GM12864 (cell line): ENCODE results near the gene SHISA8.
A peak's percentile ranks its signal among the peaks of the same experiment; 100 is the strongest.

Experiments used
- DNase-seq: peaks from one replicate; pipeline ENCODE4 v3.0.0-alpha.2; 2011; ENCODE audit warnings: low read depth
- H3K4me3 ChIP-seq: 2 replicates; pipeline ENCODE4 v1.5.1; 2011; ENCODE audit warnings: mild to moderate bottlenecking, low read depth, low read length, control low read depth
- TF ChIP-seq, protein P1 (sequence below): IDR thresholded peaks from 2 replicates; pipeline ENCODE4 v1.5.1; 2011; ENCODE audit warnings: low read depth, mild to moderate bottlenecking, moderate library complexity, low read length, control low read depth, inconsistent platforms; ENCODE audit errors: missing control alignments

The SHISA8 gene

GRCh38 chr22:41925783-41926460, 11.0 kb upstream of the SHISA8 start:
- TF ChIP-seq, protein P1, sequence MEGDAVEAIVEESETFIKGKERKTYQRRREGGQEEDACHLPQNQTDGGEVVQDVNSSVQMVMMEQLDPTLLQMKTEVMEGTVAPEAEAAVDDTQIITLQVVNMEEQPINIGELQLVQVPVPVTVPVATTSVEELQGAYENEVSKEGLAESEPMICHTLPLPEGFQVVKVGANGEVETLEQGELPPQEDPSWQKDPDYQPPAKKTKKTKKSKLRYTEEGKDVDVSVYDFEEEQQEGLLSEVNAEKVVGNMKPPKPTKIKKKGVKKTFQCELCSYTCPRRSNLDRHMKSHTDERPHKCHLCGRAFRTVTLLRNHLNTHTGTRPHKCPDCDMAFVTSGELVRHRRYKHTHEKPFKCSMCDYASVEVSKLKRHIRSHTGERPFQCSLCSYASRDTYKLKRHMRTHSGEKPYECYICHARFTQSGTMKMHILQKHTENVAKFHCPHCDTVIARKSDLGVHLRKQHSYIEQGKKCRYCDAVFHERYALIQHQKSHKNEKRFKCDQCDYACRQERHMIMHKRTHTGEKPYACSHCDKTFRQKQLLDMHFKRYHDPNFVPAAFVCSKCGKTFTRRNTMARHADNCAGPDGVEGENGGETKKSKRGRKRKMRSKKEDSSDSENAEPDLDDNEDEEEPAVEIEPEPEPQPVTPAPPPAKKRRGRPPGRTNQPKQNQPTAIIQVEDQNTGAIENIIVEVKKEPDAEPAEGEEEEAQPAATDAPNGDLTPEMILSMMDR: peak; percentile 85
- H3K4me3 ChIP-seq: peak overlapping the region; percentile 70
- no peak for DNase-seq

DNA sequence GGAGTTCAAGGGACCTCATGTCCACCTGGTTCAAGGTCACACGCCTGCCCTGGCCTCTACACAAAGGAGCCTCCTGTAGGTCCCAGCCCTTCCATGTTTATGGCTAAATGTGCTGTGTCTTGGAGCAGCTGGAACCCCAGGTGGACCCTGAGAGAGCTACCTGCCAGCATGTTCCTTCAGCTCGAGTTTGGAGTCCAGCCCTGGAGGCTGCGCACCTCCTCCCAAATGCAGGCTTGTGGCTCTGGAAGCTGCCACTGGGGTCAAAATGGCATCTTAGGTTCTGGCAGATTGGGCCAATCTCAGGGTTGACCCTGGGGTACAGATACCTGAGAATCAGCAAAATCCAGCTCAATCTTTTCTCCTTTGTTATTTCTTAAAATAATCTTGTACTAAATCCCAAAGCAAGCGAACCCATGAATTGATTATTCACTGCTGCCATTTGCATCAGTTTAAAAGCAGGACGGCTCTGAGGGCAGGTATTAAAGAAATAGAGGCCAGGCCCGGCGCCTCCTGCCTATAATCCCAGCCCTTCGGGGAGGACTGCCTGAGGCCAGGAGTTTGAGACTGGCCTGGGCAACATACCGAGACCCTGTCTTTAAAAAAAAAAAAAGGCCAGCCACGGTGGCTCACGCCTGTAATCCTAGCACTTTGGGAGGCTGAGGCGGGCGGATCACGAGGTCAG, 8.9 kb upstream of the SHISA8 start:
- H3K4me3 ChIP-seq: peak overlapping the region; percentile 51
- no peak for DNase-seq
- TF ChIP-seq, protein P1: no peak

DNA sequence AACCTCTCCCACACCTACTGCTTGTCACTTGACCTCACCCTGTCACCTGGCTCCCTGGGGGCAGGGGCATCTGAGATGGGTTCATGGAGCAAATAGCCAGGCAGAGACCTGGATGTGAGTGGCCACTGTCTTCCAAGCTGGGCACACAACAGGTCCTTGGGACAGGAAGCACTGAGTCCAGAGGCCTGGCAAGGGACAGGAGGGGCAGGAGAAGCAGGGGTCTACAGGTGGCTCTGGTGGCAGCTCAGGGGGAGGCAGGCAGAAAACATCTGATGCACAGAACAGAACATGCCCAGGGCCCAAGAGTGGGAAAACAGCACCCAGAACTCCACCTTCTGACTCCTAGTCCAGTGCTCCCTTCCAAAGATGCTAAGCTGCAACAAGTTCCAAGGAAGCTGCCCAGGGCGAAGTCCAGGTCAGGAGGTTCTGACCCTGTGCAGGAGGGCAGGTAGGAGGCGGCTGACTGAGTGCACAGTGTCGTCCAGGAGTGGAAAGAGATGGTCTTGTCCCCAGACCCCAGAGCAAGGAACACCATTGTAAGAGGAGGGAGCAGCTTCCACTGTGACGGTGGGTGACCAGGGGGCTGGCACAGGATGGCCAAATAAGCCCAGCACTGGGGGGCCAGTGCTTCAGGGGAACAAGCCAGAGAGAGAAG, 8.2 kb upstream of the SHISA8 start:
- no peak for DNase-seq
- TF ChIP-seq, protein P1: no peak

GRCh38 chr22:41922328-41922727, 7.5 kb upstream of the SHISA8 start:
- peak overlapping the region; percentile 17; the same call in 1 of the 2 replicates for H3K4me3 ChIP-seq
- TF ChIP-seq, protein P1: no peak
- DNase-seq: no peak

More for the DNA sequence above, 8.2 kb upstream of the SHISA8 start:
- H3K4me3 ChIP-seq: peak overlapping the region; percentile 51

DNA sequence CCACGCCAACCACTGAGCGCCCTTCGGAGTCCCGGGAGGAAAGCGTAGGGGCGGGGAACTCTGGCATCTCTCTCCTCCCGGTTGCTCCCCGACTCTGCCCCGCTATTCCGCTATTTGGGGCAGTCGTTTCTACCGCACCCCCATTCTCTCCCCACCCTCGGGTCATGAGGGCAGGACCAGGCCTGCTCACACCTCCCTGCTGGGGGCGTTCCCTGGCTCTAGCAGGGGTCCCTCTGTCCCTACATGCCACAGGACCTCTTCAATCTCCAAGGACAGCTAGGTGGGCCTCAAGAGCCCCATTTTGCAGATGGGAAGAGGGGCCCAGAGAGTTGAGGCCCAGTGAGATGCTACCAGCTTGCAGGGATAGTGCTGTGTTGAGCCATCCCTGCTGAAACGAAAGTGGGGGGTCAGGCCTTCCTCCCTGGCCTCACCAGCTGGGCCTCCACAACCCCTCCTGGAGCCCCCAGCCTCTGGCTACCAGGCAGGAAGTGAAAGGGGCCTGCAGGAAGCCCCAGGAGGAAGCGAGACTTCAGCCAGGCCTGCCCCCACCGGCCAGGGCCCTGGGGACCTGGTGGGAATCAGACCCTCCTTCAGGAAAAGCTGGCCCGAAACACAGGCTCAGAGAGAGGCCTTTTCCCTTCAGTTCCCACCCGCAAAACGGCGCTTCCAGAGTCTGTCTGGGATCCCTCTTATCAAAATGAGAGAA, 5.5 kb upstream of the SHISA8 start:
- TF ChIP-seq, protein P1: no peak
- DNase-seq: no peak
- peak overlapping the region; percentile 45 for H3K4me3 ChIP-seq

DNA sequence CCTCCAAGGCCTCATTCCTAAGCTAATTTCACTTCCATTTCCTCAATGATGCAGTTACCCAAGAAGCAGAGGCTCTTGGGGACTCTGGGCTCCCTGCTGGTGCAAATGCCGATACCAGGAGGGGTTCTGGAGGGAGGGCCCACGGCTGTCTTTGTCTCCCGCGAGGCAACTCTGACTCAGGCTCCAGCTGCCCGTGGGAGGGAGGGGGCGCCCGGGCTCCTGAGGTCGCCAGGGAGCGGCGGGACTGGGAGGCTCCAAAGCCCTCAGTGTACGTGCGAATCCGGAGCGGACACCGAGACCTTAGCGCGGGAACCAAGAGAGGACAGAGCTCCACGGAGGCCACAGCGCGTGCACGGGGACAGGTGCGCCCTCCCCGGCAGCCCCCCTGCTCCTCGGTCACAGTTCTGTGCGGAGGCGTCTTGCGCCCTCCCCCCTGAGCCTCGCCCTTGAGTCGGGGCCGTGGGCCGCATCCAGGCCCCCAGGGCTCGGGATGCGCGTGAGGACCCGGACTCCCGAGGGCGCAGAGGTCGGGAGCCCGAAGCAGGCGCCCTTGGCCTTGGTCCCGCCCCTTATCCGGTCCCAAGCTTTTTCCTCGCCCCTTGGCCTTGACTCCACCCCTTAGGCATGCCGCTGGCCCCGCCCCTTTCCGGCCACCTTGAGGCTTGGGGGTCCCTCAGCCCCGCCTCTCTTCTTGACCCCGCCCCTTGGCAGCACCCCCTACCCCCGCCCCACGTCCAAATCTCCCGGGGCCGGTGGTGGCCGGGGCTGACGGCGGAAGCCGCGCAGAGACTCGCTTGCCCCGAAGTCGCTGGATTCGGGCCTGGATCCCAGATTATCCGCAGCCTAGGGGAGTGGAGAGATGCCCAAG, 4.7 kb upstream of the SHISA8 start:
- TF ChIP-seq, protein P1: no peak
- peak; percentile 70 for DNase-seq
- H3K4me3 ChIP-seq: peak overlapping the region; percentile 45
